COLO829 (cell line): Measurements from ENCODE around the gene RALGAPB.
"Not testable (repeated sequence)": the region's sequence is repeated elsewhere in the genome, so short reads cannot be mapped to it uniquely, and the experiment has no call there.

Source experiments
- DNase-seq: peaks from one replicate; pipeline ENCODE4 v3.0.0; 2012; ENCODE audit warnings: low spot score

RALGAPB gene

DNA sequence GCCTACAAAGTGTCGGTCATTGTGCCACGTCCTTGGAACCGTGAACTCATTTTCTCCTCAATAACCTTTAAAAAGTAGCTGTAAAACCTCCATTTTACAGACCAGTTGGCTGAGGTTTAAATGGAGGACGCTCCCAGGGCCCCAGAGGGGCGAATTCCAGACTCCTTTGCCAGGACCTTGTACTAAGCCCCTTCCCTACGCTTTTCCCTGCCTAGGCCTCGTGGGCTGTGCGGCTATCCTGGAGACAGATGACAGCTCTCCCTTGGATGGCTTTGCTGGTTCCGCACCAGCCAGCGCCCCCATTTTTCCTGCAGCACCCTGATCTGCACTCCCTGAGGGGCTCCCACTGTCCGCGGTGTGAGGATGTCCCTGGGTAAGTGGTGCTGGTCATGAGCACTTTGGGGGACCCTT lies 25.4 kb upstream of the RALGAPB start:
- DNase-seq, result no peak

- DNase-seq, result no peak
These were observed 24.5 kb upstream of the RALGAPB start for GRCh38 chr20:38447931-38448675.

GRCh38 chr20:38449046-38449445 lies 23.6 kb upstream of the RALGAPB start:
- no peak for DNase-seq

DNA sequence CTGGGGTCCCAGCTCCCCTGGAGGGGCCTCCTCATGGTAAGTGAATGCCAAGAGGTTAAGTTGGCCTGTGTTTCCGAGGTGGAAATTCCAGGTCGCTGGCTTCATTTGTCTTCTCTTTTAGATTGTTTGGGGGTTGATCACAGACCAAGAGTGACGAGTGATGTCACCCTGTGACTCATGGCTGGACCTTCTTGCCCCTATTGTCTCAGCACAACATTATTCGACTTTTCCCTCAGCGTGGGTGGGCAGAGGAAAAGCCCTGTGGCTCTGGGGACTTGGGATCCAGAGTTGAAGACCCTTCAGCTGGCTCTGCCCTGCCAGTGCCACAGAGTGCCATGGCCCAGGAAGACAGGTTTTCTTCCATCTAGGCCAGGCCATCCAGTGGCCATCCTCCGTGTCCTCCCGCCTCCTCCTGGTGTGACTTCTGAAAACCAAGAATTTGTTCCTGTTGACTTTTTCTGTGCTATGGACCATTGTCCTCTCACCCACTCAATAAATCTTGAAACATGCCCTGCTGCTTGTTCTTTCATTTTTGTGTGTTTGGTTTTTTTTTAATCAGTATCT lies 22.1 kb upstream of the RALGAPB start:
- no peak for DNase-seq

DNA sequence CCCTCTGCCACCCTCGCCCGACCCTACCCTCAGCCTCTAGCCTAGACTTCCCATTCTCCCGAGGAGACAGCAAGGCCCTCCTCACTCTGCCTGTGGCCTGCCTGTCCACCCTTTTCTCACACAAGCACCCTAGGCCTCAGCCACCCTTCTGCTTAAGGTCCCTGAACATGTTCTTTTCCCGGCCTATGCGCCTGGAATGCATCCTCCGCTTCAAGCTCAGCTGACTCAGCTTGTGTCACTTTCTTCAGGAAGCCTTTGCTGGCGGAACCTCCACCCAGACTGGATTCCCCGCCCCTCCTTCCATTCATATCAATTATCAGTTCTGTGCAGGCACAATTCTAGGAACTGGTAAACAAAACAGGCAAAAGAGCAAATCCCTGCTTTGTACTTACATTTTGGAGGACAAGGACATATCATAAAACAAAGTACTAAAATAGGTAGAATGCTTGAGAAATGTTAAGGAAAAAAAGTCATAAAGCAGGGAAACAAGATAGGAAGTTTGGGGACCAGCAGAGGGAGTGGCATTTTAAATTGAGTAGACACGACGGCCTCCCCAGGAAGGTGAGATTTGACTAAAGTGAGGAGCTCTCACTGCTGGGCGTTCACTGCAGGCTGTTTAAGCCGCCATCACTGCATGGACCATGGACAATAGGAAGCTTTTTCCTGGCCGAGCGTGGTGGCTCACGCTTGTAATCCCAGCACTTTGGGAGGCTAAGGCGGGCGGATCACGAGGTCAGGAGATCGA lies 19.6 kb upstream of the RALGAPB start:
- DNase-seq, result no peak

DNA sequence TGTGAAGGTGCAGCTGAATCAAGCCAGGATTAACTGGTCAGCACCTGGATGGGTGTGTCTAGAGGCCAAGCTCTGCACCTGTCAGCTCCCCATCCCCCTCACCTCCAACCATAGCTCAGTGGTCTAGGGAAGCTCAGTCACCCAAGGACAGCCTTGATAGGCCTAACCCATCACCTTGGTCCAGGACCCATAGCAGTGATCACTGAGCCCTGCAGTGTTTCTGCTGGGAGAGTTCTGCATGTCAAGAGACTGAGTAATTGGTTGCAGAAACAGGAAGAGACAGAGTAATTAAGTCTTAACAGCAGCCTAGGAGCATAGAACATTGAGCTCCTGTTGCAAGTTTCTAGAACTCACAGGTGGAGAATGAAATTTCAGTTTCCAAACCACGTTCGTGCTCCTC lies 18.7 kb upstream of the RALGAPB start:
- no peak for DNase-seq

DNA sequence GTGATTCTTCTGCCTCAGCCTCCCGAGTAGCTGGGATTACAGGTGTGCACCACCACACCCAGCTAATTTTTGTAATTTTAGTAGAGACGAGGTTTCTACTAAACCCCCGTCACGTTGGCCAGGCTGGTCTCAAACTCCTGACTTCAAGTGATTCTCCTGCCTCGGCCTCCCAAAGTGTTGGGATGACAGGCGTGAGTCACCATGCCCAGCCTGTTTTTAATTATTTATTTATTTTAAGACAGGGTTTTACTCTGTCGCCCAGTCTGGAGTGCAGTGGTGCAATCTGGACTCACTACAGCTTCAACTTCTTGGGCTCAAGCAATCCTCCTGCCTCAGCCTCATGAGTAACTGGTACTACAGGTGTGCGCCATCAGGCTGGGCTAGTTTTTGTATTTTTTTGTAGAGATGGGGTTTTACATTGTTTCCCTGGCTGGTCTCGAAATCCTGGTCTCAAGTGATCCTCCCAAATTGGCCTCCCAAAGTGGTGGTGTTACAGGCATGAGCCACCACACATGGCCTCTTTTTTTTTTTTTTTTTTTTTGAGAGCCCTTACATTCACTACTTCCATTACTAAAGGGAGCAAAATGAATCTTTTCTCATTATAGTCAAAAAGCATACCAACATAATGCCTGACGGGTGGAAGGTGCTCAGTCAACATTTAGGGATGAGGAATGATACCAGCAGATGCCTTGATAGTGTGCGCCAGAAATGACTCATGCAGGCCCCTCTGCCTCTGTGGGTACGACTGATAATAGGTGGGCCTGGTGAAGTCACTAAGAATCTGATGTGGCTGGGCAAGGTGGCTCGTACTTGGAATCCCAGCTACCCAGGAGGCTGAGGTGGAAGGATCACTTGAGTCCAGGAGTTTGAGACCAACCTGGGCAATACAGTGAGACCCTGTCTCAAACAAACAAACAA lies 17.8 kb upstream of the RALGAPB start:
- no peak for DNase-seq

- DNase-seq, result no peak
These were observed 14.3 kb upstream of the RALGAPB start for GRCh38 chr20:38458314-38458713.

GRCh38 chr20:38460040-38460623 lies 12.5 kb upstream of the RALGAPB start:
- peak; percentile 59 for DNase-seq

GRCh38 chr20:38460631-38461030 lies 12.0 kb upstream of the RALGAPB start:
- not testable (repeated sequence) for DNase-seq

DNA sequence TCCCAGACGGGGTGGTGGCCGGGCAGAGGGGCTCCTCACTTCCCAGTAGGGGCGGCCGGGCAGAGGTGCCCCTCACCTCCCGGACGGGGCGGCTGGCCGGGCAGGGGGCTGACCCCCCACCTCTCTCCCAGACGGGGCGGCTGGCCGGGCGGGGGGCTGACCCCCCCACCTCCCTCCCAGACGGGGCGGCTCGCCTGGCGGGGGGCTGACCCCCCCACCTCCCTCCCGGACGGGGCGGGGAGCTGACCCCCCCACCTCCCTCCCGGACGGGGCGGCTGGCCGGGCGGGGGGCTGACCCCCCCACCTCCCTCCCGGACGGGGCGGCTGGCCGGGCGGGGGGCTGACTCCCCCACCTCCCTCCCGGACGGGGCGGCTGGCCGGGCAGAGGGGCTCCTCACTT lies 11.5 kb upstream of the RALGAPB start:
- DNase-seq, result not testable (repeated sequence)

- not testable (repeated sequence) for DNase-seq
These were observed 11.1 kb upstream of the RALGAPB start for GRCh38 chr20:38461569-38461968.

GRCh38 chr20:38466171-38466570 lies 6.5 kb upstream of the RALGAPB start:
- DNase-seq, result no peak

- no peak for DNase-seq
These were observed 5.7 kb upstream of the RALGAPB start for GRCh38 chr20:38466983-38467382.

DNA sequence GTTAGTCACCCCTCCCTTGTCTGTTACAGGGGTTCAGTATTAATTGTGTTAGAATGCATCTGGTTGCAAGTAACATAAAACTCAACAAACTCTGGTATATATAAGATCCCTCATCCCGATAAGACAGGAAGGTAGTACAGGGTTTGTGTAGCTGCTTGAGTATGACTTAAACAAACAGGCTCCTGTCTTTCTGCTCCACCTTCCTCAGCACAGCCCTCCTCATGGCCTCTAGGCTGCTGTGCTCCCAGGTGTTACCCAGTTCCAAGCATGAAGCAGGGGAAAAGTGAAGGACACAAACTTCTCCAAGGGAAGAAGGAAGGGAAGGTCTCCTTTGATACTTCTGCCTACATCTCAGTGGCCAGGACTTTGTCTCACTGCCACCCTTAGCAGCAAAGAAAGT lies 1.4 kb upstream of the RALGAPB start:
- no peak for DNase-seq

DNA sequence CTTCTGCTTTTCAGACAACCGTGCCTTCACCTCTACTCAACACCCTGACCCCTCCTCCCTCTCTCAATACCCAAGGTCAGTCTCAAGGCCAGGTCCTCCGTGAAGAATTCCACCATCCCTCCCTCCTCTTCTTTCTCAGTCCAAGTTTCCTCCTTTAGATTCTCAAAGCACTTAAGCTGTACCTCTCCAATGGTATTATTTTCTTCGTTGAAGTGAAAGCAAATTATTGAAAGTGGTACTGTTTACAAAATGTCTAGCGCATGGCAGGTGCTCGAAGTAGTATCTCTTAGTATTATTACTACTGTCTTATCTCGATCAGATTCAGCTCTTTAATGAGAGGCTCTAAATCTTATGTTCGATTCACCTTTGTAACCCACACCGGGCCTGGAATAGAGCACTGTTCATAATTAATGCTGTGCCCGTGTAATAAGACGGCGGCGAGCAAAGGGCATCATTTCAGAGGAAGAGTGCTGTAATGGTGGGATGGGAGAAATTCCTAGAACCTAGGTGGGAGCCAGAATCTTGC lies 593 bp upstream of the RALGAPB start:
- no peak for DNase-seq

DNA sequence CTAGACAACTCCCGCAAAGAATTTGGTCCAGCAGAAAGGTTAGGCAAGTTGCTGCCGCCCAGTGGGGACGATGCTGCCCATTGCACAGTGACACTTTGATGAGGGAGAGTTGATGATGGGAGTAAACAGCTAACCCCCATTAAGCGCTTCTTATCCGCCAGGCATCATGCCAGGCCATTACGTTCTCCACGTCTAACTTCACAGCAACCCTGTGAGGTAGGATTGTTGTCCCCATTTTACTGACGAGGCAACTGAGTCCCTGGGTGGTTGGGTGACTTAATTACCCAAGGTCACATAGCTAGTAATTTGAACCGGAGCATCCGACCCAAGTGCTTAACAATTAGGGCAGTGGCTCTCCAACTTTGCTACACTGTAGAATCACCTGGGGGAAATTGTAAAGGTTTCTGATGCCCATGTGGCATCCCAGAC lies 738 bp downstream of the RALGAPB start:
- DNase-seq, result no peak

DNA sequence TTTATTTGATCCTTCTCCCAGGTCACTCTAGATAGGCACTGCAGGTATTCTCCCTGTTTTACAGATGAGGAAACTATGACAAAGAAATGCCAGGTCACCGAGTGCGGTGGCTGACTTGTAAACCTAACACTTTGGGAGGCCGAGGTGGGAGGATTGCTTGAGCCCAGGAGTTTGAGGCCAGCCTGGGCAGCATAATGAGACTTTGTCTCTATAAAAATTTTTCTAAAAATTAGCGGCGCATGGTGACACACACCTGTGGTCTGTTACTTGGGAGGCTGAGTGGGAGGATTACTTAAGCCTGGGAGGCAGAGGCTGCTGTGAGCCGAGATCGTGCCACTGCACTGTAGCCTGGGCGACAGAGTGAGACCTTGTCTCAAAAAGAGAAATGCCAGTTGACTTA lies 5.1 kb downstream of the RALGAPB start:
- DNase-seq, result no peak

GRCh38 chr20:38479596-38479995 lies 7.0 kb downstream of the RALGAPB start:
- DNase-seq, result no peak

DNA sequence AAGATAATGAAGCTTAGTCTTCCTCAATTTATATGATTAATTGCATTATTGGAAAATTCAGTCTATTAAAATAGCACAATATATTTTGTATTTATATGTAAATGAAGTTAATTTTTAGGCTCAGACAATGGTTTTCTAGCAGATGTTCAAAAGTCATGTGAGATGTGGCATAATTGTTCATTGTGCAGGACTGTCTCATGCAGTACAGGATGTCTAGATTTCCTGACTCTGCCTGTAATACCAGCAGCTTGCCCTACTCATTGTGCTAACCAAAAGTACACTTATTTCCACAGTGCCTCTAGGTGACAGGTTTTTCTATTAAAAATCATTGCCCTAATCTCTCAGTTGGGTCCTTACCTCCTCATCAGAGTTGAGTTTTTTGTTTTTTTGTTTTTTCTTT lies 12.4 kb downstream of the RALGAPB start:
- DNase-seq, result no peak

DNA sequence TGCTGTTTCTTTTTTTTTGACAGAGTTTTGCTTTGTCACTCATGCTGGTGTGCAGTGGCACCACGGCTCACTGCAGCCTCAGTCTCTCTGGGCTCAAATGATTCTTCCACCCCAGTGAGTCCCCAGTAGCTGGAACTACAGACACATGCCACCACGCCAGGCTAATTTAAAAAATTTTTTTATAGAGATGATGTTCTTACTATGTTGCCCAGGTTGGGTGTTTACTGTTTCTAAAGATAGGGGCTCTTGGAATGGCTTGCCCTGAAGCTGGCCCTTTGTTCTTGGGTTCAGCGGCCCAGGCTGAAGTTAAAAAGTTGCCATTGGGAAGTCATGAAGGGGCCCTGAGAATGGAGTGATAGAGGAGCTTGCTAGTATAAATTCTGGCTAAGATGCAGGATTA lies 16.5 kb downstream of the RALGAPB start:
- DNase-seq, result no peak
